Thyroid gland (tissue), 4 donors: Measurements from ENCODE around the gene PROZ.

Source experiments
- CTCF ChIP-seq, 6 experiments: fragments of 200-600 bp in 3 of 6; fragments of 450-650 bp in 3 of 6; sonication (generic) in 3 of 6; IDR thresholded peaks; one replicate each; pipeline ENCODE4 v1.5.1; 2016 to 2019; ENCODE audit warnings: antibody characterized with exemption in 6 of 6, mild to moderate bottlenecking in 2 of 6, inconsistent platforms in 1 of 6, moderate library complexity in 1 of 6
- POLR2A ChIP-seq, 2 donors: fragments of 450-650 bp; IDR thresholded peaks; one replicate each; pipeline ENCODE4 v1.6.1; 2017; ENCODE audit warnings: antibody characterized with exemption in 2 of 2, mild to moderate bottlenecking in 2 of 2, moderate library complexity in 1 of 2

- TF ChIP-seq CTCF (IDR thresholded peaks at IDR 0.05) = no peak
- no peak for TF ChIP-seq POLR2A (IDR thresholded peaks at IDR 0.05)
These were observed 41.0 kb upstream of the PROZ start for GRCh38 chr13:113117335-113117872.
